Activated B cell treated with CpG ODN at 0.5 μM for 24 hours (primary cell): Measurements from ENCODE around the gene NBPF6. TPM values are rescaled to one million over a fixed set of nuclear protein-coding genes. Genes with fewer than 3 reads are reported as not detected.

ENCODE experiments used
- ATAC-seq: fragments of 200-7000 bp; cut with Tn5 transposase; one replicate; pipeline ENCODE4 v1.10.0; 2021; ENCODE audit warnings: low read depth, mild to moderate bottlenecking, moderate library complexity
- CTCF ChIA-PET: fragments of 350-600 bp; sonication (Branson Sonifier 250); formaldehyde crosslinking; loops from one replicate; lab custom pipeline; 2021; ENCODE audit warnings: antibody characterized with exemption; lab: Charles Lee
- POLR2A ChIA-PET: fragments of 350-600 bp; sonication (Branson Sonifier 250); formaldehyde crosslinking; loops from one replicate; lab custom pipeline; 2021; ENCODE audit warnings: antibody characterized with exemption; lab: Charles Lee
- DNase-seq: peaks from one replicate; pipeline ENCODE4 v3.0.0; 2022
- H3K27ac Mint-ChIP-seq: one replicate; pipeline ENCODE4 v1.8.0; 2020; ENCODE audit warnings: mixed read lengths
- H3K27me3 Mint-ChIP-seq: one replicate; pipeline ENCODE4 v1.8.0; 2021; ENCODE audit warnings: mixed read lengths
- H3K36me3 Mint-ChIP-seq: one replicate; pipeline ENCODE4 v1.8.0; 2021; ENCODE audit warnings: low read depth, mixed read lengths
- H3K4me1 Mint-ChIP-seq: one replicate; pipeline ENCODE4 v1.8.0; 2021; ENCODE audit warnings: mixed read lengths
- H3K4me3 Mint-ChIP-seq: one replicate; pipeline ENCODE4 v1.8.0; 2020; ENCODE audit warnings: mild to moderate bottlenecking, mixed read lengths
- H3K9me3 Mint-ChIP-seq: one replicate; pipeline ENCODE4 v1.8.0; 2020; ENCODE audit warnings: mixed read lengths
- CTCF ChIP-seq: fragments of 200-600 bp; IDR thresholded peaks from one replicate; pipeline ENCODE4 v1.8.0; 2022; ENCODE audit warnings: antibody characterized with exemption, mild to moderate bottlenecking
- intact Hi-C: fragments of 100-400 bp; cut with micrococcal nuclease; formaldehyde crosslinking; loops from one replicate; pipeline ENCODE4 v1.15.1; 2024
- total RNA-seq: library from RNA; stranded (reverse); gene quantifications from 2 replicates; pipeline ENCODE4 v1.2.3, GENCODE V29; 2022

Gene NBPF6
- total RNA-seq, 1 donor from 2014 or later = not detected

- Mint-ChIP-seq H3K36me3 (no peaks in the 10 kb centered on the region), H3K9me3 (no peaks in the 10 kb centered on the region), H3K4me1 (no peaks in the 10 kb centered on the region), H3K4me3 (no peak overlapping the region), H3K27me3 (peaks cover 7% of the 10 kb centered on the region), H3K27ac (no peak overlapping the region)
- DNase-seq (no peak), ATAC-seq (no peak)
- intact Hi-C loops = no loop called here
- POLR2A ChIA-PET = no interaction called here
- TF ChIP-seq CTCF = no peak
- CTCF ChIA-PET = no interaction called here
These were observed 52.0 kb downstream of the NBPF6 start for GRCh38 chr1:108502138-108502537.

DNA sequence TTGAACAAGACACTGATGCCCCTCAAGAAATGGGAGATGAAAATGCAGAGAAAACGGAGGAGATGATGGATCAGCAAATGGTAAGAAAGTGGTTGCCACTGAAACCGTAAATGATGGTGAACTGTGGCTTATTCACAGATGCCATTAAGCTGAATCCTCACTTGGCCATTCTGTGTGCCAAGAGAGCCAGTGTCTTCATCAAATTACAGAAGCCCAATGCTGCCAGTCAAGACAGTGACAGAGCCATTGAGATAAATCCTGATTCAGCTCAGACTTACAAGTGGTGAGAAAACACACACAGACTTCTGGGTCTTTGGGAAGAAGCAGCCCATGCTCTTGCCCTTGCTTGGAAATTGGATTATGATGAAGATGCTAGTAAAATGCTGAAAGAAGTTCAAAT is 52.5 kb downstream of the NBPF6 start:
- no peak overlapping the region for H3K27ac Mint-ChIP-seq
- ChIA-PET CTCF (no interaction called here), POLR2A (no interaction called here)
- no peaks in the 10 kb centered on the region for H3K9me3 Mint-ChIP-seq
- no peak for TF ChIP-seq CTCF
- intact Hi-C loops = no loop called here
- H3K36me3 Mint-ChIP-seq = no peaks in the 10 kb centered on the region
- DNase-seq (no peak), ATAC-seq (no peak)
- peaks cover 7% of the 10 kb centered on the region for H3K27me3 Mint-ChIP-seq
- no peaks in the 10 kb centered on the region for H3K4me1 Mint-ChIP-seq
- H3K4me3 Mint-ChIP-seq = no peak overlapping the region

GRCh38 chr1:108503062-108503733 is 53.1 kb downstream of the NBPF6 start:
- intact Hi-C loops = no loop called here
- POLR2A ChIA-PET = no interaction called here
- ATAC-seq (no peak), DNase-seq (no peak)
- no peak for TF ChIP-seq CTCF
- CTCF ChIA-PET = no interaction called here
- Mint-ChIP-seq H3K4me1 (no peaks in the 10 kb centered on the region), H3K4me3 (no peak overlapping the region), H3K27me3 (peaks cover 7% of the 10 kb centered on the region), H3K27ac (no peak overlapping the region), H3K36me3 (no peaks in the 10 kb centered on the region), H3K9me3 (no peaks in the 10 kb centered on the region)

- Mint-ChIP-seq H3K27me3 (peaks cover 5% of the 10 kb centered on the region), H3K4me1 (no peaks in the 10 kb centered on the region), H3K27ac (no peak overlapping the region), H3K4me3 (no peak overlapping the region), H3K36me3 (no peaks in the 10 kb centered on the region), H3K9me3 (no peaks in the 10 kb centered on the region)
- ChIA-PET POLR2A (no interaction called here), CTCF (no interaction called here)
- DNase-seq = no peak
- intact Hi-C loops = no loop called here
- no peak for ATAC-seq
- TF ChIP-seq CTCF = no peak
These were observed 54.3 kb downstream of the NBPF6 start for GRCh38 chr1:108504447-108504846.

DNA sequence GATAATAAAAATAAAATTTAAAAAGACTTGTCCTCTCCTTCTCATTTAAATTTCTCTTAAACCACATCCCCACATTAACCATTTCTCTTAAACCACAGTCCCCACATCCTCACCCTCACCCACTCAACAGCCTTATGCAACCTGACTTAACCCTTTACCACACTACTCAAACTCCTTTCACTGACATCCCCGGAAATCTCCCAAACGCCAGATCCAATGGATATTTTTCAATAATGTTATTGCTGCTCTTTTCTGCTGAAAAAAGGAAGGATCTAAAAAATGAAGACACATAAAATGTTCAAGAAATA is 55.6 kb downstream of the NBPF6 start:
- ChIA-PET CTCF (interaction anchor here (12.9 kb wide), 1 partner anchor 56 kb away, joined by 237 read pairs; the partner anchor contains the start of gene EEIG2), POLR2A (no interaction called here)
- Mint-ChIP-seq H3K4me3 (no peak overlapping the region), H3K9me3 (no peaks in the 10 kb centered on the region), H3K27ac (no peak overlapping the region), H3K36me3 (no peaks in the 10 kb centered on the region), H3K4me1 (no peaks in the 10 kb centered on the region), H3K27me3 (peaks cover 5% of the 10 kb centered on the region)
- ATAC-seq (no peak), DNase-seq (no peak)
- no peak for TF ChIP-seq CTCF
- intact Hi-C loops = no loop called here
